OCI-LY1 (cell line): Measurements from ENCODE around the gene SPATA9.

Experiments
- CTCF ChIP-seq: fragments of 200-600 bp; sonication (generic), shearing (Covaris generic); IDR thresholded peaks from 2 replicates; pipeline ENCODE4 v1.5.1; 2017; ENCODE audit warnings: mild to moderate bottlenecking, antibody characterized with exemption, low read length, moderate library complexity, mixed read lengths
- EZH2 ChIP-seq: fragments of 200-600 bp; sonication (generic), shearing (Covaris generic); IDR thresholded peaks from 2 replicates; pipeline ENCODE4 v1.8.0; 2017; ENCODE audit warnings: borderline replicate concordance, mixed run types, mild to moderate bottlenecking, antibody characterized with exemption, low read length, moderate library complexity, mixed read lengths

- no peak for TF ChIP-seq CTCF
- no peak for TF ChIP-seq EZH2
These were observed 44.3 kb upstream of the SPATA9 start for GRCh38 chr5:95726811-95727763.
